Measurements from ENCODE around the gene BET1.

The BET1 gene

DNA sequence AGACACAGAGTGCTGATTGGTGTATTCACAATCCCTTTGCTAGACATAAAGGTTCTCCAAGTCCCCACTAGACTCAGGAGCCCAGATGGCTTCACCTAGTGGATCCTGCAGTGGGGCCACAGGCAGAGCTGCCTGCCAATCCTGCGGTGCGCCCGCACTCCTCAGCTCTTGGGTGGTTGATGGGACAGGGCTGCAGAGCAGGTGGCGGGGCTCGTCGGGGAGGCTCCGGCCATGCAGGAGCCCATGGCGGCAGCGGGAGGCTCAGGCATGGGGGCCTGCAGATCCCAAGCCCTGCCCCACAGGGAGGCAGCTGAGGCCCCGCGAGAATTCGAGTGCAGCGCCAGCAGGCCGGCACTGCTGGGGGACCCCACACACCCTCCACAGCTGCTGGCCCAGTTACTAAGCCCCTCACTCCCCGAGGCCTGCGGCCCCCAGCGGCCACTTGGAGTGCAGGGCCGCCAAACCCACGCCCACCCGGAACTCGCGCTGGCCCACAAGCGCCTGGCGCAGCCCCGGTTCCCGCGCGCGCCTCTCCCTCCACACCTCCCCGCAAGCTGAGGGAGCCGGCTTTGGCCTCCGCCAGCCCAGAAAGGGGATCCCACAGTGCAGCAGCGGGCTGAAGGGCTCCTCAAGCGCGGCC is 7.7 kb upstream of the BET1 start:
- no peak for DNase-seq

DNA sequence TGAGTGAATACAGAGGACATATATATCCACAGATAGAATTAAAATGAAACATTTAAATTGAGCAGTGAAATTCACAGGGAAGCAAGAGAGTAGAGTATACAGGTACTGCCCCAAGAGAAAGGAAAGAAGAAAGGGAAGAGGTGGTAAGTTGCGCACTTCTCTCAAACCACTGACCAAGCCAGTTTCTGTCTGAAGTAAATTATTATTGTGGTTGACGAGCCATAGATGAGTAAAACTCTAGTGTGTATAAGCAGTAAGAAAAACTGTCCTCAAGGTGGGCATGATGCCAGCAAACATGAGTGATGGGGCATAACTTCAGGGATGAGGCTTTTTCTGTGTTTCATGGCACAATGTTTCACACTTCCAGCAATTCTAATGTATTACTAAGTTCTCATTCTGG is 4.4 kb upstream of the BET1 start:
- DNase-seq, result no peak

- DNase-seq, result no peak
These were observed 1.6 kb upstream of the BET1 start for GRCh38 chr7:94005753-94006152.

- DNase-seq, result no peak
These were observed 620 bp downstream of the BET1 start for GRCh38 chr7:94003446-94004023.

DNA sequence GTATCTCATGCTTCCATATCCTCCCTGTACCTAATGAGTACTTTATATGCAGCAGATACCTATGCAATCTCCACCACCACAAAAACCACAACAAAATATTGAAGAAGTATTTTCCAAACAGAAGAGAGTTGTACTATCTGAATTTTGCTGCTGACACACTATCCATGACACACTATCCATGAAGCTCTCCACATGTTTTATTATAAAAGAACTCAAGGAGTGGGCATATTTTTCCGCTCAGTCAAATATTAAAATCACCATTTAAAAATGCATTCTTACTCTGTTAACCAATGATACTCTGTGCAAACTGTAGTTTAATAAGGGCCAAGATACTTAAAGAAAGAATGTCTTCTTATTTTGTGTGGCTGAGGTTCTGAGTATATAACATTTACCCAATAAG is 2.8 kb downstream of the BET1 start:
- DNase-seq, result no peak

GRCh38 chr7:93997868-93998267 is 6.3 kb downstream of the BET1 start:
- no peak for DNase-seq

DNA sequence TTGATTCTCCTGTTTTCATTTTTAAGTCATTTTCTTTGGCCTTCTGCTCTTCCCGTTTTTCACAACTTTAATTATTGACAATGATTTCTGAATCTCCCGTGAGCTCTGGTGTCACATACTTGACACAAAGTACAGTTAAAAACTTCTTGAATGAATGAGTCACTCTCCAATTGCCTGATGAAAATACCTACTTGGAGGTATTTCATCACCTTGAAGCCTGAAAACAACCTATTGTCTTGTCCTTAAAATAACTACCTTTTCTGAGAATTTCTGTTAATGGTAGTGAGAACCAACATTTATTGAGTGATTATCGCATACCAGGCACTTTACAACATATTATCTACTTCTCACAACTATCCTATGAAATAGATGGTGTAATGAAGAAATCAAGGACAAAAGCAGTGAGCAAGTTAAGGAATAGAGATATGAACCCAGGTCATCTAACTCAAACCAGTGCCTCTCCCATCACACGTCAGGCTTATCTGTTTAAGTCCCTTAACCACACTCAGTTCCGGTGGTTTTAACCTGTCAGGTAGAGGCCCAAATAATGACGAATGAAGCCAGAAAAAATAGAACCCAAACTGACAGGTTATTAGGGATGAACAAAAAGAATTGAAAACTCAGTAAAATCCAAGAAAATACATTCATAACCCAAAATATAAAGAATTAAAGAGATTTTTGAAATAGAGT is 11.6 kb downstream of the BET1 start:
- no peak for DNase-seq

DNA sequence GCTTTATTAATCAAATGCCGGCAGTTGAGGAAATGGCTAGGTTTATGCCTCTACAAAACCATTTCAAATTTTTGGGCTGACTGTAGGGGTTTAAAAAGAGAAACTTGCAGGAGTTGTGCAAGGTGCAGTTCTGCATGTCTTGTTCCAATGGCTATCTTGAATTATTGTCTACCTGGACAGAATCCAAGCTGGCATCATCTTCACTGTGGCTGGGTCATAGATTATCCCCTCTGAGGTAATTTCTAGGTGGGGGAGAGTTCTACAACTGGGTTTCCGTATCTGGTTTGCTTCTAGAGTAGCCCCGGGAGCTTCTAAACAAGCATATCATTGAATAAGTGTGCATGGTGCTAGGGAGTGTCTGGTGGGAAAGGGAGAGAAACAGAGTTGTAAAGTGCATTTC is 16.9 kb downstream of the BET1 start:
- no peak for DNase-seq

- DNase-seq, result no peak
These were observed 19.1 kb downstream of the BET1 start for GRCh38 chr7:93985101-93985500.

GRCh38 chr7:93984024-93984423 is 20.1 kb downstream of the BET1 start:
- no peak for DNase-seq

DNA sequence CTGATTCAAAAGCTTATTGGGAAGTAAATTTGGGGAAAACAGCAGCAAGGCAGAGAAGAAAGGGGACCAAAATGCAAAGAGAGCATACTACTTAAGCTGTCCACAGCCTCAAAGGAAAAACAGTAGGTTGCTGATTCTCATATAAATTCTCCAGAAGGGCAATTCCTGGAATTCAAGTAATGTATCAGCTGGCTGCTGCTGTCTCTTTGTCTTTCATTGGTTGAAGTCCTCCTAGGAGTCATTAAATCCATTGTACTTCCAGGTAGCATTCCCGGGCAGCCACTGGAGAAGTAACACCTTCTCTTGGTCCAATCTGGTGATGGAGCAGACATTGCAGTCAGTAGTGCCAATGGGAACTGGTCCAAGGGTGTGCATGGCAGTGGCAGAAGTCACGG is 22.7 kb downstream of the BET1 start:
- DNase-seq, result no peak

- DNase-seq, result no peak
These were observed 23.2 kb downstream of the BET1 start for GRCh38 chr7:93980744-93981479.

DNA sequence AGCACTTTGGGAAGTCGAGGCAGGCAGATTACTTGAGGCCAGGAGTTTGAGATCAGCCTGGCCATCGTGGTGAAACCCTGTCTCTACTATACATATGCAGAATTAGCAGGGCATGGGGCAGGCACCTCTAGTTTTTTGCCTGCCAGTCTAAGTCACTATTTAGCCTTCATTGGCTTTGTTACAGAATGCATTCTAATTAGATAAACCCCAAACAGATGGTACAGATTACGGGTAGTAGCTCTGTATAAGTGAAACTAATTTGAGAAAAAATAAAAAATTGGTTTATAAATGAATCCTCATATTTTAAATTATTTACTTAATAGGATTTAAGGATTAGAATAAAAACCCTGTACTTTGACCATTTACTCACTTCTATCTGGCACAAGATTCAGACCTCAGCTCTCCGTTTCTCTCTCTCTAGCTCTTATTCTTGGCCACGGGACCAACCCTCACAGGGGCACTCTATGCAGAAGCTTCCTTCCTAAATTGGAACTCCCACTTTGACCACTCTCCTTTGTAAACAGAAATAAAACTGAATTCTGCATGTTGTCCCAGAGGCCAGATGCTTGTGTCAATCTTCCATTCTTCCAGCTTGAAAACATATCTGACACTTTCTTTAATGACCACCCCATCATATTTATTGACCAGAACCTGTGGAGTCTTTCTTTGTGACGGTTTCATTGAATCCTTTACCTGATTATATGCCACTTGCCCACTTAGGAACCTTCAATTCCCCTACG is 26.8 kb downstream of the BET1 start:
- DNase-seq, result no peak

DNA sequence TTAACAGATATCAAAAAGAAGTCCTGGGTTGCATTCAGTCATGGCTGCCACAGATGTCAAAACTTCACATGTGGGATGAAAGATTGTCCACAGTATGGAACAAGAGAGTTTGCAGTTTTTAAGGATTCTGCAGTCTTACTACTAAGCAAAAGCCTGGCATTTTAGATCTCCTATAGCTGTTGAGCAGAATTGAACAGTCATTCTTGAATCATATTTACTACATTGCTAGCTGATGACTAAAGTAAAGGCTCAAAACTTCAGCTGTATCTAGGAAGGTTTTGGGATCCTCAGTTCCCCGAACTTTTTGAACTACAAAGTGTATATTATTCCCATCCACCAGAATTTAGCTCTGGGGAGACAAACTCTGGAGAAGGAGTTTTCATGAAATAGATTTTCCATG is 31.0 kb downstream of the BET1 start:
- no peak for DNase-seq

DNA sequence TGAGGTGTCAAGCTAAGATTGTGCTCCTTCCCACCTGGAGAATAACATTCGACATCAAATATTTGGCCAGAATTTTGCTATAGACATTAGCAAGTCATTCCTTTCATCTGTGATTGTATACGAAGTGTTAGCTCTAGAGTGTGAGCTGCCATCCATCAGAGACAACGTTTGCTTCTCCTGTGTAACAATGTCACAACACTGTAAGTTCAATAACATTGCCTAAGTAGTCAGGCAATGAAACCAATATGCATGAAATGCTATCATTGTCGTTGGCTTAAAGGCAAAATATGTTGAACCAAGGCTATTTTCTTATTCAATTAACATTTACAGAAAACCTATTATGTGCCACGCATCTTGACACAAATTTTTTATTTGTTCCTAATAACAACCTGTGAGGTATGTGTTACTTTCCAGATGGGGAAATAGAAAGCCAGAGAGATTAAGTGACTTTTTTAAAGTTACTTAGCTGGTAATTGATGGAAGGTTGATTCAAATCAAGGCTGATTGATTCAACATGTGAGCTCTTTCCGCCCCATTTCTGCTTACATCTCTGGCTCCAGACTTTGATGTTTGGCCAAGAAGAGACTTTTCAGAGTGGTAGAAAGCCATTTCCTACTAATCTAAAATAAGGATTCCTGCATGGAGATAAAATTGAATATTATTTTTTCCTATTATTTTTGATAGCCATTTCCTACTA is 32.0 kb downstream of the BET1 start:
- DNase-seq, result no peak

DNA sequence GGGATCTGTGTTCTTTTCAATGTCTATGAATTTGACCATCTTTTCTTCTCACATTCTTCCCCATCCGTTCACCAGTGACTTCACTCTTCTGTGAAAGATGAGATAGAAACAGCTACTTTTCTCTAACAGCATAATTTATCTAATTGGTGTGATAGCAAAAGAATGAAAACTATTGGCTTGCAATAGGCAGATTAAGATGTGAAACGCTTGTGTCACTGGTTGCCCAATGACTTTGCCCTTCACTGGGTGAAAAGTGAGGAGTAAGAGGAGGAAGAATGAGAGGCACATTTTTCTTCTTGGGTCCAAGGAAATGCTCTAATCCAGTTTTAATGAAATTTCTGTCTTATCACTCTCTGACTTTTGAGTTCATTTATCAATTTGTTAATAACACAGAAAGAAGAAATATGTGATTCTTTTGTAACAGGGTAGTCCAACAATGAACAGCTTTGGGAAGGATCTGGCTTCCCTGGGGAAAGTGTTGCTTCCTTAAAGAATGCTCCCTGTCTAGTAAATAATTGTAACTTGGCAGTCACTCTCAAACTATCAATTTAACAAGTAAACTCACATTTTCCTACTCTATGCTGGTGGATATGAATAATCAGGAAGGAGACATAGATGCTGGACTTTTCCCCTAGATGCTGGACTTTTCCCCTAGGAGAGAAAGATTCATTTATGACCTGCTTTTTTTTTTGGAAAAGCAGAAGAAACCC is 35.1 kb downstream of the BET1 start:
- DNase-seq, result no peak

GRCh38 chr7:93964813-93965212 is 39.3 kb downstream of the BET1 start:
- no peak for DNase-seq

- no peak for DNase-seq
These were observed 39.9 kb downstream of the BET1 start for GRCh38 chr7:93964262-93964661.

- no peak for DNase-seq
These were observed 43.2 kb downstream of the BET1 start for GRCh38 chr7:93960986-93961385.

GRCh38 chr7:93958651-93959050 is 45.5 kb downstream of the BET1 start:
- DNase-seq, result no peak

GRCh38 chr7:93958216-93958615 is 45.9 kb downstream of the BET1 start:
- no peak for DNase-seq

DNA sequence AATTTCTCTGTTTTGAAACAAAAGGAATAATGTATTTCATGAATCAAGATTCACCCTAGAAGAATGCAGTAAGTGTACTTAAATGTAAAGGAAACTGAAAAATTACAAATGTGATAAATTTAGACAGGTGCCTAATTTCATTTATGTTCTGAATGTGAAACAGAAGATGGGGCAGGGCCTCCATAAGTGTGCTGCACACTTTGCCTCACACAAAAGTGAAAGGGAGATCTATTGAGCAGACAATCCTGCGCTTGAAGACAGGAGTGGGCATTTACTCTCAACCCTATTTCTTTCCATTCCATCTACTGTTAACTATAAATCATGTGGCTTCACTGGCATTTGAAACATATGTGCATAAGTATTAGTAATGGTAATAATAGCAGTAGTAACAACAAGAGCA is 46.4 kb downstream of the BET1 start:
- DNase-seq, result no peak
